ENCODE measurements around the gene ATP11B.

ATP11B gene

DNA sequence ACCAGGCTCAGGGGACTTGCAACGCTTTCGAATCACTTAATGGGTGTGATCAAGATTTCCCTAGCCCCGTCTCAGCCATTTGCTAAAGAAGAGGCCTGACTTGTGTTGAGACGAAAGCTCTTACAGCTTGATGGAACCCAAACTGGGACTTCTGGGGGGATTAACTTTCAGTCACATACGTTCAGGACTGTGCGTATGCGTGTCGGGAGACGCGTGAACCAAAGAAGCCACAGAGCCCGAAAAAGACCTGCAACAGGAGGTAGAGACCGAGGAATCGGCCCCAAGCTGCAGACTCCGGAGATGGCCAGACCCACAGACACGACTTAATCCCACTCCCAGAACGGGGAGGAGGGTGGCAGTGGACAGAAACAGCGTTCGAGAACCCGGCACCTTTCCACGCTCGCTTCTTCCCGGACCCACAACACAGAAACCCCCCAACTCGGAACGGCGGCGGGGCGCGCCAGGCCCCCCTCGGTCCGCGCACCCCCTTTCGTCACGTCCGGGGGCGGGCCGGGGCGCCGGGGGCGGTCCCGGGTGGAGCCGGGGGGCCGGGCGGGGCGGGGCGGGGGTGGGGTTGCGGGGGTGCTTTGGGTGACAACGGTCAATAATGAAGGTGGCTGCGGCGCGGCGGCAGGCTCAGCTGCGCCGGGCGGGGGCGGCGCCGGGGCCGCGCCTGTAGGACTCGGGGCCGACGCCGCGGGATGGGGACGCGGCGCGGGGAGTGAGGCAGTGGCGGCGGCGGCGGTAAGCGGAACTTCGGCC, at the start of gene ATP11B:
TSS of gene ATP11B (plus strand) at position 604 of the 762 bp plus-strand sequence. CDS start 256 bp downstream, outside the sequence.
- no peak for DNase-seq (ENCODE audit: low read depth, low spot score)

DNA sequence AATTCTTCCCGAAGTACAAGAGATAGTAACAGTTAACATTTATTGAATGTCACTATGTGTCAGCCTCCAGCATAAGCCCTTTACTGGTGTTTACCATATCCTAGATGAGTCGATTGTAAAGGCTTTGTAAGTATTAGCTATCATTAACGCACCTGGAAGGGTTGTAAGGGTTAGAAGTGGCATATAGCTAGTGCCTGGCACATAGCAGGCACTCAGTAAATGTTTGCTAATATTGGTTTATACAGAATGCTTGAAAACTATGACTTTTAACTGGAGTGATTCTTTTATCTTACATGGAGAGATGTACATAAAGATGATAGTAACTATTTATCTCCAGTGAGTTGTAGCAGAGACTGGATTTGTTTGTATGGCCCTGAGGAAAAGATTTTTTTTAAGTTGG, 46.3 kb upstream of the ATP11B start:
- DNase-seq (ENCODE audit: low read depth, low spot score) = no peak

DNA sequence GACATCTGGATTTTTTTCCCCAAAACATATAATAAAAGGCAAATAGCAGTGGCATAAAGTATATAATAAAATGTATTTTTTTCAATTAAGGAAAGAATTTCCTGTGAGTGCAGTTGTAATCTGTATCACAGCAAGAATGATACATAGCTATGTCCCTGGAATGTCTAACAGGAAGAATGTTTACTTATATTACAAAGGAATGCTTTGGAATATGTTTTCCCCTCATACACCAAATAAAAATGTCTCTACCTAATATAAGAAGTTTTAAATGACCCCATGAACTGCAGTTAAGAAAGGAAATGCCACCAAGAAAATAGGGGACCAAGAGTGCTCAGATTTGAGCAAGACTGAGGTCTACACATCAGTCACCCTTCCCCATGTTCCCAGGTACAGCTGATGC, 38.0 kb upstream of the ATP11B start:
- no peak for DNase-seq (ENCODE audit: low read depth, low spot score)

DNA sequence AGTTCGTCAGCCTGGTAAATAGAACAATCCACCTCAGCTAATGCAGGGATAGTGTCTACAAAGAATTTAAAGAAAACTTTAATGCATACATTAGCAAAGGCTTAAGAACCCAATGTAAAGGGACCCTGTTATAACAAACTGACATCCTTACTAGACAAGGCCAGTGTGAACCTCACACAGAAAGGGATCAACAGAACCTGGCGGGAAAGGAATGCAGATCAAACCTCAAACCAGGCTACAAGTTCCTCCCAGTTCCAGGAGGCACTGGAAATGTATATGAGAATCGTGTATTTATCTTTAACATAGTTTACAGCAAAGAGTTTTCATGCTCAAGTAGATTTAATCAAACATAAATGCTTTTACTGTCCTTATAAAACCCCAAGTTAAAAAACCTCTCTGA, 37.6 kb upstream of the ATP11B start:
- no peak for DNase-seq (ENCODE audit: low read depth, low spot score)

DNA sequence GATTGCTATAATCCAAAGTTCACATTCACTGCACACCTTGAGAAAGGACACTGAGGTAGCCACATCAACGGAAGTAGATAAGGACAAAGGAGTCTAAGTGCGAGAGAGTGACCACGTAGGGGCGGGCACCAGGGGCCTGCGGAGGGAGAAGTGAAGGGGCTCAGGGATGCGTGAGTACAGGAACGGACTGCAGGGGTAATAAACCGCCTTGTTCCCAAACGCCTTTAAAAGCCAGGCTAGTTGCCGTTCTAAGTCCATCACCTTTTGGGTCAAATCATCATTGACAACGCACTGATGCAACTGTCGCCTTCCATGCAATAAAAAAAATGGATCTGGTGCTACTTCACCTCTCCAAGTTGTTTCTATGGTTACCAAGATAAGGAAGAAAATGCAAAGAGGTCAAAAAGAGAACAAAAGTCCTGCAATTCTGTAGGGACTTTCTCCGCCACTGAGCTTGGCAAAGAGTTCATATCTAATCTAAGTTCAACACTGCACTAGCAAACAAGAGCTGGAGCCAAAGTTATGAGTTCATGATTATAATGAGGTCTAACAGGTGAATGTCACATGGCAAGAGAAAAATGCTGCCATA, 32.6 kb upstream of the ATP11B start:
- no peak for DNase-seq (ENCODE audit: low read depth, low spot score)

DNA sequence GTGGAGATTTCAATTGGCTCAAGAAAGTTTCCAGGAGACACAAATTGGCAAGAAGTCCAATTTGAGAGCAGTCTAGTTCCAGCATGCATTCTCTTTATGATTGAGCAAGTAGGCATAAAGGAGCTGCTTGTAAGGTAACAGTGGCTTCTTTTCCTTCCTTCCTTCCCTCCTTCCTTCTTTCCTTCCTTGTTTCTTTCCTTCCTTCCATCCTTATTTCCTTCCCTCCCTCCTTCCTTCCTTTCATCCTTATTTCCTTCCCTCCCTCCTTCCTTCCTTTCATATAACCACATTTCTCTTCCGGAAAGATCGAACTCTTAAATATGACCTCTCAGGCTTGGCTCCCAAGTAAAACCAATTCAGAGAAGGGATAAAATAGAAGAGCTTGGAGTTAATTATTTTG, 29.4 kb upstream of the ATP11B start:
- no peak for DNase-seq (ENCODE audit: low read depth, low spot score)

DNA sequence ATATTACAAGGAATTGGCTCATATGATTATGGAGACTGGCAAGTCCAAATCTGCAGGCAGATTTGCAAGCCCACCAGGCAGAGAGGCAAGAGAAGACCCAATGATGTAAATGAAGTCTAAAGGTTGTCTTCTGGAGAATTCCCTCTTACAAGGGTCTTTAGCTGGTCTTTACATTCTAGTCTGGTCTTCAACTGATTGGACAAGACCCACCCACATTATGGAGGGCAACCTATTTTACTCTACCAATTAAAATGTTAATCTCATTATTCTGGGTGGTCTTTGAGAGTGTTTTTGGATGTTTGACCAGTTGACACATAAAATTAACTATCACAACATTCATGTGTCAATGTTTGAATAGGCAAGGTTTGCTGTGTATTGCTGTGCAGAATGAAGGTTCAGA, 28.0 kb upstream of the ATP11B start:
- DNase-seq (ENCODE audit: low read depth, low spot score) = no peak

DNA sequence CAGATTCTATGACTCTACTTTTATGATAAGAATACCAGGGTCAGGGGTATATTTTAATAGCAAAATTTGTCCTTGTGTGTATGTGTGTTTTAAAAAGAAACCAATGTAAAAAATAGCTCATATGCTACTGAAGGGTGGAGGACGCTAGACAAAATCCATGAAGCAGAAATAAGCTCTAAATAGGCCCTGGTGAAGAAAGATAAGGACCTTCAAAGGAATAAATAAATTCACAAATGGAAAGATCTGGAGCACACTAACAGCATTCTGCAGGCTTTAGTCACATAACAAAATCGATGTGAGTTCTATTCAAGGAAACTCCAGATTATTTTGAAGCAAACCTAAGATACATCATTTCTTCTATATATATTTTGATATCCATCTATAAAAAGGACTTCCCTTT, 27.2 kb upstream of the ATP11B start:
- no peak for DNase-seq (ENCODE audit: low read depth, low spot score)

DNA sequence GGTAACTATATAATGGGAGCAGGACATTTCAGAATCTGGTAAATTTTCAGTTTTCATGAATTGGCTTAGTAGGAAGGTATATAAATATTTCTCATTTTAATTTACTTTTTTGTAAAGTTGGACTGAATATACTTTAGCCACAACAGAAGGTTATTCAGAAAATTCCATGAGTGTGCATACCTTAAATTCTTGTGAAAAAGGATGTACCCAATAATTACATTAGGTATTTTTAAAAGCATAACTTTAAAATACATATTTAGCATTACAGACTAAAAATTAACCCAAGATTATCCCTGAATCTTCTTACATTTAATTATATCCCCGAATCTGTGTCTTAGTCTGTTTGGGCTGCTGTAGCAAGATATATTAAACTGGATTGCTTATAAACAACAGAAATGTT, 24.9 kb upstream of the ATP11B start:
- no peak for DNase-seq (ENCODE audit: low read depth, low spot score)

DNA sequence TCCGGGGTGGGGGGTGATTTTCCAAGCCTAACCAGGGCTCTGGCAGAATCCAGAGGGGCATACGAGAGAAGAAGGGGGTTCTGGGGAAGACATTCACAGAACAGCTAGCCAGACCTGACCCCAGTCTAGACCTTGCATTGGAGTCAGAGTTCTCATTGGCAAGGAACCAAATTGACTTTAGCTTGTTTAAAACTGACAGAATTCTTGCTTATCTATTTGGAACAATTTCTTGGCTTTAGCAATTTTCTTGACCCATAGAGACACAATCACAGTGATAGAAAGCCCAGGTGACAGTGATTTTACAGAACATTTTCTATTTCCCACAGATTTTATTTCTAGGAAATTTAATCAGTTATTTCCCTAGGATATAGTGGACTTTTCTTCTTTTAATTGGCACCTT, 23.6 kb upstream of the ATP11B start:
- DNase-seq (ENCODE audit: low read depth, low spot score) = no peak

DNA sequence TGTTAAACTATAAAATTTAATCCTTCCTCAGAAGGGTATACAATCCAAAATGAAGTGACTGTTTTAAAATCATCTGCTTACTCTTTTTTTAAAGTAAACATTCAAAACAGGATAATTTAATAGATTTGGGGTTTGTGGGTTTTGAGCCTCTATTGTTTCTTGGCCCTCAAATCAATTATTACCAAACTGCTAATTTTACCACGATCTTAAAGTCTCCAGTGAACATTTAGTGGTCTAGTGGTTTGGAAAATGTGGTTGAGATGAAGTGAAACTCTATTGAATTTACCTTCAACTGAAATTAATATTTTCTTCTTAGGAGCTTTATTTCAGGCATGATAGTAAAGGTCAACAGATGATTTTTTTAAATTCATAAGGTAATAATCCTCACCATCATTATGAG, 11.2 kb upstream of the ATP11B start:
- no peak for DNase-seq (ENCODE audit: low read depth, low spot score)

DNA sequence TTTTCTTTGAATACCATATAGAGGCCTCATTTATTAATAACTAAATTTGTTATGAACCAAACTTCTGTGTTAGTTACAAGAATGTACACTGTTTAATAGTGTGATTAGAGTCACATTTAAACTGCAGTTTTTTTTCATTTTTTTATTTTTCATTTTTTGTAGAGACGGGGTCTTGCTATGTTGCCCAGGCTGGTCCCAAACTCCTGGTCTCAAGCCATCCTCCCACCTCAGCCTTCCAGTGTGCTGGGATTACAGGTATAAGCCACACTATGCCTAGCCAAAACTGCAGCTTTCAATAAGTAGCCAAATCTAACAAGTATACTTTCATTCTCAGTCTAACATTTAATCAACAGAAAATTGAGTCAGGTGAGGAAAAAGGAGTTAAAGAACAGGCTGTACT, 10.2 kb upstream of the ATP11B start:
- DNase-seq (ENCODE audit: low read depth, low spot score) = no peak

DNA sequence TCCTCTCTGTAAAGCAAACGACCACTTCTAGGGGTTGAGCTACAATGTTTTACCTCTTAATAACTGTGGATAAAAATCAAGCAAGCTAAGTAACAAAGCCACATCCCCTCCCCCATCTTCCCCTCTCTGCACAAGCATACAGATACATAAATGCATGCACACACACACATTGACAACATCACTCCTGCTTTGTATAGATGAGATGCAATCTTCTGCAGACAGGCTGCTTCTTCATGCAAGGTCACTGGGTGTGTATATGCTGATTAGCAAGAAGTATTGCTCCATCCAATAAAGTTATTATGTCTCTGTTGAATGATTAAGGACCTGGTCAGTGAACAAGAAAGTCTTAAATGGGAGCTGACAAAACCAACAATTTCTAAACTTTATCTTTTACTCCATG, 8.8 kb upstream of the ATP11B start:
- DNase-seq (ENCODE audit: low read depth, low spot score) = no peak

DNA sequence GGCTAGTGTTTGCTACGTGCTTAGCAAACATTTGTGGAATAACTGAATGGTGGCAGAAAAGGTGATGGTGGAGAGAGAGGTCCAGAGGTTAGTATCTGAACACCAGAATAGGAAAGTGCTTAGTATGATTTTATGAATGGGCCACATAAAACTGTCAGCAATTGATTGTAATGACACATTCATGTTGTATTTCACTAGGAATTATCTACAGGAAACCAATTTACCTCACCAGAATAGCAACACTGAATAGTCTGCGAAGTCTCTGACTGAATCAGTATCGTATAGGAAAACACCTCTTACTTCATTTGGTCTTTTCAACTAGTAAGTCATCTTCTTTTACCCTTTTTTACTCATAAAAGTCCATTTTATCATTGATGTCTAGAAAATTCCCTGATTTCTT, 8.2 kb upstream of the ATP11B start:
- DNase-seq (ENCODE audit: low read depth, low spot score) = no peak

DNA sequence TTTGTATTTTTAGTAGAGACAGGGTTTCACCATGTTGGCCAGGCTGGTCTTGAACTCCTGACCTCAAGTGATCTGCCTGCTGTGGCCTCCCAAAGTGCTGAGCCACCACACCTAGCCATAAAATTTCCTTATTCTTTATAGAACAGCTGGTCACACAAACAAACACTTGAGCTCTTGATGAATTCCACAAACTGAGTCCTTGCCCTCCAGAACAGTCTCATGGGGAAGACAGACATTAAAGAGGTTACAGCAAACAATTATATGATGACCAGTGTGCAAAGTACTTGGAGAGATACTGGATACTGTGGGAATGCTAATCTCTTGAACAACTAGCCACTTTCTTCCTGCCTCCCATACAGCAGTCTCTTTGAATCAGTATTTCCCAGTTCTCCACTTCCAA, 7.5 kb upstream of the ATP11B start:
- DNase-seq (ENCODE audit: low read depth, low spot score) = no peak

DNA sequence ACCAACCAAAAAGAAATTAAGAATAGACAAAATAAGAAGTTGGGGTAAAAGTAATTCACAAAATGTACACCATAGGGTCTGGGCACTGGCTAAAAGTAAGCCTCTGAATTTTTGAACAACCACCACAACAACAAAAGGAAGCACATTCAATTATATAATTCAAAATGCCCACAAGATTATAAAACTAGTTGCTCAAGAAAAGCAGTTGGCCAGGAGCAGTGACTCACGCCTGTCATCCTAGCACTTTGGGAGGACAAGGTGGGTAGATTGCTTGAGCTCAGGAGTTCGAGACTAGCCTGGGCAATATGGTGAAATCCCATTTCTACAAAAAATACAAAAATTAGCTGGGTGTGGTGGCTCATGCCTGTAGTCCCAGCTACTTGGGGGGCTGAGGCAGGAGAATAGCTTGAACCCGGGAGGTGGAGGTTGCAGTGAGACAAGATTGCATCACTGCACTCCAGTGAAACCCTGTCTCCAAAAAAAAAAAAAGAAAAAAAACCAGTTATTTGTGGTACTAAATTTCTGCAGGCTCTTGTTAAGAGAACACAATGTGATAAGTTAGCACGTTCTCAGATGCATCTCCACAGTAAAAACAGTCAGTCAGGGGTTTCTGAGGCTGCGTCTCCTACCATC, 6.6 kb upstream of the ATP11B start:
- no peak for DNase-seq (ENCODE audit: low read depth, low spot score)

DNA sequence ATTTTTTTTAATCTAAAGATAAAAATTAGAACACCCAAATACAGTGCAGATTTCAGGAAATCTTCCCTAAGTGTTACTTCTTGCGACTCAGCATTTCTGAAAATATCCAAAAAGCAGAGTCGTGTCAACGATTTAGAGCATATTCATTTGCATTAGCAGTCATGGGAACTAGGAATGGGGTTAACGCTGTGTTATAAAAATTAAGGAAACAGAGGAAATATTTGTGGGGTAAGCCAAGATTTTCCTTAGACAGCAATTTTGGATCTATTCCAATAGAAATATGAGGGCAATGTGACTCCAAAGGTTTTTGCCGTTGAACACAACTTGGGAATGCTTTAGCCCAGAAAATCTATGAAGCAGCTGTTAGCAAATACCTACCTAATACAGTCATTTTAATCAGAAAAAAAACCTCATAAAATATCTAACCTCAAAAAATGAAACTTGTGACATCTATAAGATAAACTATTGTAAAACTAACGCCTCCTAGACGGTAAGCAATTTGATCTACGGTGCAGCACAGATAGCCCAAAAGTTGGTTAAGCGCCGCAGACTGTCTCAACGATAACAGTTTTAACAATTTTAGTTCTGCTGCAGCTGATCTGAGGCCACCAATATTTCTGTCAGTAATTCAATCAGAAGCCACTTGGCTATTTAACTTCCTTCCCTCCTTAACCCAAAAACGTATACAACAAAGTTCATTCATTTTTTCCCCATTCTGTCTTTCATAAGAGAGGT, 5.8 kb upstream of the ATP11B start:
- DNase-seq (ENCODE audit: low read depth, low spot score) = no peak

DNA sequence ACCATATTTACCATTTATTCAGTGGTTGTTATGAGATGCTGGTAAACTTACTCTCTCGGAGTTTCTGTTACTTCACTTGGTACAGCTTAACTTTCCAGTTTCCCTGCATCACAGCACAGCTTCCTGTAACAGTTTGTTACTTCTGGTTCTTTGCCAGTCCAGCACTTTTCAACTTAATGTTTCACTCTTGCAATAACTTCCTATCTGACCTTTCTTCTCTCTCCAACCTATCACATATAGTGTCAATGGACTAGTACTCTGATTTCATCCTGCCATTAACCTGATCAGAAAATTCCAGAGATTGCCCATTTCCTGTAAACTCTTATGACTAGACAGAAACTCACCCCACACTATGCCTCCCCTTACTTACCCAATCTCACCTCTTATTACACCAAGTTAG, 3.9 kb upstream of the ATP11B start:
- DNase-seq (ENCODE audit: low read depth, low spot score) = no peak

DNA sequence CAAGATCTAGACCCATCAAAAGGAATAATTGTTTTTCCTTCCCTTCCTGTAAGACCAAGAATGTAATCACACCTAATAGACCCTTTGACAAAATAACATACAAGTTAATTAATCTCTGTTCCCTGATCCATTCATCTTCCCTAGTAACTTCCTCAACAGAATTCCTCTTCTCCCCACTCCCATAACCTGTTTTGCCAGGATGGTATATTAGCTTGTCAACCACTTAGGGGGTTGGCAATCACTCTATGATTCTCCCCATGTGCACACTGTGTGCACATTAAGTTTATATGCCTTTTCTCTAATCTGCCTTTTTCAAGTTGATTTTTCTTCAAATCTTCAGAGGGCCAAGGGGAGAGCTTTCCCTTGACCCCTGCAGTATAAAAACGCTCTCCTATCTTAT, 2.7 kb upstream of the ATP11B start:
- DNase-seq (ENCODE audit: low read depth, low spot score) = no peak

DNA sequence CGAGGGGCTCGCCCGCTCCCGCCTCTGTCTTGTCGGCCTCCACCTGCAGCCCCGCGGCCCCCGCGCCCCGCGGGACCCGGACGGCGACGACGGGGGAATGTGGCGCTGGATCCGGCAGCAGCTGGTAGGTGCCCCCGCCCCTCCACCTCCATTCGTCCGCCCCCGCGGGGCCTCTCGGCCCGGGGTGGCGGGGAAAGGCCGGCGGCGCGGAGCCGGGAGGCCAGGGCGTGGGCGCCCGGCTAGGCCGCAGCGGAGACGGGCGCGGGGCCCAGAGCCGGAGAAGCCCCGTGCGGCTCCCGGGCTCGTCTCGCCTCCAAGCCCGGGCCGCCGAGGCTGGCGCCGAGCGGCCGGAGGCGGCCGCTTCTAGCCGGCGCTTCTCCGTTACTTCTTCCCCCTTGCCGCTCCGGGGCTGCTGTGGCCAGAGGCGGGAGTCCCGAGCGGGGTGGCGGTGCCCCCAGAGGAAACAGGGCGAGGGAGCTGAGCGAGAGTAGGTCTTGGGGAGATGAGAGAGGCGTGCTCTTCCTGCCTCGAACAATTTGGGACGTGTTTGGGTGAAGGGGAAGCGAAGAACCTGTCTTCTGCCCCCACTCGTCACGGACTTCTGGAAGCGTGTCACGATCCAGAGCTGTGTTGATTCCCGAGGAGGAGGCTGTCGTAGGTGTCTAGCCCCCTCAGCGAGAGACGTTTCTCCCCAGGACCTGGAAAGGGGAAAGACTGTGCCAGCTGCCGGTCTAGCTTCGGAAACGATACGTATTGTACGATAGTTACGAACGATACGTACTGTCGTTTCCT, 555 bp downstream of the ATP11B start:
- DNase-seq (ENCODE audit: low read depth, low spot score) = no peak

DNA sequence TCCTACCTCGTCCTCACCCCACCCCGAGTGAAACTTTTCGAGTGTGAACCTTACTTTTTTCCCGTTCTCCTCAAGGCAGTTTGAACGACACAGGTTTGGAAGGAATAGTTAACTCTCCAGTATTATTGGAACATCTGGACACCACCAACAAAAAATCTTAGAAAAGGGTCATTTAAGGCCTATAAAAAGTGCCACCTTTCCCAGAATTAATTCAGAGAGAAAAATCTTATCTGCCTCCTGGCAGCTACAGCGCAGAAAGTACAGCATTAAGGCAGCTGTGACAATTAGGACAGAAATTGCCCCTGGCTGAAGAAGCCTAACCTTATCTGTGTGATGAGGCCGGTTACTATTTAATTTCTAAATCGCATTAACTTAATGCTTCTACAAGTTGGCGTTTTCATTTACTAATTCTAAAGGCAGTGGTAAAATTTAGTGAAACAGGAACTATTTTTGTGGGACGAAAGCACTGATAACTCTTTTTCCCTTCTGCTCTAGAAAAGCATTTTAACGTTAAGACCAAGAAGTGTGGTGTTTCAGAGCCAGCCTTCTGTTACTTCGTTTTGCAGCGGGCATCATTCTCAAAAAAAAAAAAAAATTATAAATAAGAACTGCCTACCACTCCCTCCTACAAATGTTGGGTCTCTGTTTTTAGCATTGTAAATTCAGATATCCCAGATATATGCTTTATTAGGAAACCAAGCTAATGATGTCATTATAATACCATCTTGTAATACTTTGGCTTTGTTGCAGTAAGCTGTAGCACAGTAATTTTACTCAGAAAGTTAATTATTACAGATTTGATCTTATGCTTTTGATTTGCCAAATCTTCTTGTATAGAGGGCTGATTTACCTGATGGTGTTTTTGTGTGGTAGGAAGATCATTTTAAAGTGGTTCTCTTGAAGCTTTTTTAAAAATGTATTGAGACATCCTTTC, 1.4 kb downstream of the ATP11B start:
- DNase-seq (ENCODE audit: low read depth, low spot score) = no peak
